Liver (tissue), 9 donors: ENCODE data around the gene CAPN2. TPM values are rescaled to one million over a fixed set of nuclear protein-coding genes. Genes with fewer than 3 reads are reported as not detected.

ENCODE experiments used
- DNase-seq: peaks from one replicate; pipeline ENCODE4 v3.0.0-alpha.2; 2017; ENCODE audit warnings: low spot score
- H3K27ac ChIP-seq, 2 donors: one replicate each; pipeline ENCODE4 v1.7.0; 2013; ENCODE audit warnings: inconsistent platforms in 2 of 2, low read length in 2 of 2, control low read depth in 1 of 2, low read depth in 1 of 2, mild to moderate bottlenecking in 1 of 2
- H3K27me3 ChIP-seq, 4 donors: one replicate each; pipeline versions ENCODE4 v1.6.1 to v1.7.0; 2013; ENCODE audit warnings: low read length in 3 of 4, inconsistent platforms in 1 of 4, mild to moderate bottlenecking in 1 of 4, moderate library complexity in 1 of 4; ENCODE audit not compliant: control insufficient read depth in 4 of 4, insufficient read depth in 4 of 4
- H3K36me3 ChIP-seq, 4 donors: one replicate each; pipeline versions ENCODE4 v1.6.1 to v1.7.0; 2013; ENCODE audit warnings: low read length in 3 of 4, mild to moderate bottlenecking in 3 of 4, low read depth in 1 of 4, moderate library complexity in 1 of 4; ENCODE audit not compliant: control insufficient read depth in 4 of 4, insufficient read depth in 3 of 4
- H3K4me1 ChIP-seq, 4 donors: one replicate each; pipeline versions ENCODE4 v1.6.1 to v1.7.0; 2013; ENCODE audit warnings: low read length in 3 of 4, mild to moderate bottlenecking in 3 of 4, moderate library complexity in 1 of 4; ENCODE audit not compliant: control insufficient read depth in 4 of 4, insufficient read depth in 4 of 4
- H3K4me3 ChIP-seq, 3 donors: one replicate each; pipeline versions ENCODE4 v1.6.1 to v1.7.0; 2013; ENCODE audit warnings: low read length in 3 of 3, control low read depth in 1 of 3, low read depth in 1 of 3, mild to moderate bottlenecking in 1 of 3
- H3K9ac ChIP-seq, 2 donors: one replicate each; pipeline ENCODE4 v1.7.0; 2013; ENCODE audit warnings: low read length in 2 of 2, mild to moderate bottlenecking in 2 of 2, moderate library complexity in 2 of 2, control low read depth in 1 of 2, low read depth in 1 of 2
- H3K9me3 ChIP-seq, 4 donors: one replicate each; pipeline versions ENCODE4 v1.6.1 to v1.7.0; 2013; ENCODE audit warnings: low read length in 3 of 4; ENCODE audit not compliant: control insufficient read depth in 4 of 4
- ATF3 ChIP-seq: IDR thresholded peaks from 2 replicates; pipeline ENCODE4 v1.6.1; 2016; ENCODE audit warnings: antibody characterized with exemption
- EGR1 ChIP-seq, 2 donors: IDR thresholded peaks; 2 replicates each; pipeline ENCODE4 v1.6.1; 2016 to 2018; ENCODE audit warnings: antibody characterized with exemption in 2 of 2, low read depth in 2 of 2
- FOXA1 ChIP-seq: IDR thresholded peaks from 2 replicates; pipeline ENCODE4 v1.6.1; 2016; ENCODE audit warnings: antibody characterized with exemption
- FOXA2 ChIP-seq: IDR thresholded peaks from 2 replicates; pipeline ENCODE4 v1.6.1; 2016; ENCODE audit warnings: antibody characterized with exemption
- GABPA ChIP-seq, 2 donors: IDR thresholded peaks in 1 of 2; conservative IDR thresholded peaks in 1 of 2; 2 replicates each; pipeline ENCODE4 v1.6.1; 2016; ENCODE audit warnings: antibody characterized with exemption in 2 of 2, mild to moderate bottlenecking in 1 of 2, moderate library complexity in 1 of 2
- HNF4A ChIP-seq, 2 donors: conservative IDR thresholded peaks; 2 replicates each; pipeline ENCODE4 v1.6.1; 2016; ENCODE audit warnings: antibody characterized with exemption in 2 of 2, mild to moderate bottlenecking in 2 of 2
- JUND ChIP-seq, 2 donors: IDR thresholded peaks; 2 replicates each; pipeline ENCODE4 v1.6.1; 2016; ENCODE audit warnings: antibody characterized with exemption in 2 of 2
- NR2F2 ChIP-seq: IDR thresholded peaks from 2 replicates; pipeline ENCODE4 v1.6.1; 2016; ENCODE audit warnings: antibody characterized with exemption
- RAD21 ChIP-seq, 2 donors: IDR thresholded peaks; 2 replicates each; pipeline ENCODE4 v1.6.1; 2016; ENCODE audit warnings: antibody characterized with exemption in 2 of 2, mild to moderate bottlenecking in 2 of 2
- REST ChIP-seq: IDR thresholded peaks from 2 replicates; pipeline ENCODE4 v1.6.1; 2016; ENCODE audit warnings: antibody characterized with exemption, mild to moderate bottlenecking
- SP1 ChIP-seq: IDR thresholded peaks from 2 replicates; pipeline ENCODE4 v1.6.1; 2018; ENCODE audit warnings: antibody characterized with exemption, mild to moderate bottlenecking
- TAF1 ChIP-seq: conservative IDR thresholded peaks from 2 replicates; pipeline ENCODE4 v1.6.1; 2016; ENCODE audit warnings: antibody characterized with exemption, mild to moderate bottlenecking
- YY1 ChIP-seq: IDR thresholded peaks from 2 replicates; pipeline ENCODE4 v1.6.1; 2016; ENCODE audit warnings: antibody characterized with exemption, mild to moderate bottlenecking
- ZBTB33 ChIP-seq: IDR thresholded peaks from 2 replicates; pipeline ENCODE4 v1.6.1; 2016; ENCODE audit warnings: antibody characterized with exemption
- WGBS: extraction: QIAGEN DNeasy Blood & Tissue Kit; methylation state at CpG from one replicate; pipeline ENCODE4 v1.1.7; 2013; 5-methylcytosine and 5-hydroxymethylcytosine counted together
- polyA plus RNA-seq, 2 donors: library from polyadenylated mRNA; stranded (reverse) in 1 of 2; unstranded in 1 of 2; fragments of 200-250 nt in 1 of 2; fragments of >200 nt in 1 of 2; fragmentation: Nextera tagmentation in 1 of 2; extraction: Ambion mirVana in 1 of 2; gene quantifications; one replicate each; pipeline versions ENCODE4 v1.2.1 to v1.2.3, GENCODE V29; 2013 to 2015
- total RNA-seq, 2 donors: library from RNA; depleted of rRNA; stranded (reverse); fragments of >200 nt; gene quantifications; one replicate each; pipeline ENCODE4 v1.2.3, GENCODE V29; 2014
- TF ChIP-seq, protein P1 (sequence below): IDR thresholded peaks from 2 replicates; pipeline ENCODE4 v1.6.1; 2016; ENCODE audit warnings: antibody characterized with exemption
- TF ChIP-seq, protein P2 (sequence below): fragments of 150-350 bp; IDR thresholded peaks from 2 replicates; pipeline ENCODE4 v1.5.1; 2017; ENCODE audit warnings: improper control_type of control experiment, low read depth, low read length; ENCODE audit not compliant: missing input control
- donor health status: healthy.
- donor health status: healthy.
- donor health status: healthy.
- donor health status: healthy.
- donor health status: healthy.

Gene CAPN2
- total and polyA plus RNA-seq, 4 donors = 11.2 to 20.7 (median 15.5) TPM

- Histone ChIP-seq H3K27ac (no peak overlapping the region), H3K4me3 (no peak overlapping the region), H3K9me3 (peaks cover 0 to 1% (median 0%) of the 10 kb centered on the region in 4 donors), H3K9ac (no peak overlapping the region), H3K27me3 (no peaks in the 10 kb centered on the region), H3K36me3 (no peaks in the 10 kb centered on the region), H3K4me1 (no peaks in the 10 kb centered on the region)
- 96% methylated on average over 2 of the region's 2 CpGs for WGBS
- TF ChIP-seq HNF4A (conservative IDR thresholded peaks at IDR 0.05) (no peak), SP1 (no peak), NR2F2 (no peak), EGR1 (IDR thresholded peaks at IDR 0.05; ENCODE audit: low read depth in 2 of 2) (no peak), FOXA2 (no peak), REST (no peak), FOXA1 (no peak), YY1 (no peak), GABPA (IDR thresholded peaks at IDR 0.05 in 1 of 2, conservative IDR thresholded peaks at IDR 0.05 in 1 of 2) (no peak), TAF1 (no peak), JUND (IDR thresholded peaks at IDR 0.05) (no peak), ATF3 (no peak), RAD21 (IDR thresholded peaks at IDR 0.05) (no peak)
- TF ChIP-seq, protein P1, sequence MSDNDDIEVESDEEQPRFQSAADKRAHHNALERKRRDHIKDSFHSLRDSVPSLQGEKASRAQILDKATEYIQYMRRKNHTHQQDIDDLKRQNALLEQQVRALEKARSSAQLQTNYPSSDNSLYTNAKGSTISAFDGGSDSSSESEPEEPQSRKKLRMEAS = no peak
- TF ChIP-seq, protein P2, sequence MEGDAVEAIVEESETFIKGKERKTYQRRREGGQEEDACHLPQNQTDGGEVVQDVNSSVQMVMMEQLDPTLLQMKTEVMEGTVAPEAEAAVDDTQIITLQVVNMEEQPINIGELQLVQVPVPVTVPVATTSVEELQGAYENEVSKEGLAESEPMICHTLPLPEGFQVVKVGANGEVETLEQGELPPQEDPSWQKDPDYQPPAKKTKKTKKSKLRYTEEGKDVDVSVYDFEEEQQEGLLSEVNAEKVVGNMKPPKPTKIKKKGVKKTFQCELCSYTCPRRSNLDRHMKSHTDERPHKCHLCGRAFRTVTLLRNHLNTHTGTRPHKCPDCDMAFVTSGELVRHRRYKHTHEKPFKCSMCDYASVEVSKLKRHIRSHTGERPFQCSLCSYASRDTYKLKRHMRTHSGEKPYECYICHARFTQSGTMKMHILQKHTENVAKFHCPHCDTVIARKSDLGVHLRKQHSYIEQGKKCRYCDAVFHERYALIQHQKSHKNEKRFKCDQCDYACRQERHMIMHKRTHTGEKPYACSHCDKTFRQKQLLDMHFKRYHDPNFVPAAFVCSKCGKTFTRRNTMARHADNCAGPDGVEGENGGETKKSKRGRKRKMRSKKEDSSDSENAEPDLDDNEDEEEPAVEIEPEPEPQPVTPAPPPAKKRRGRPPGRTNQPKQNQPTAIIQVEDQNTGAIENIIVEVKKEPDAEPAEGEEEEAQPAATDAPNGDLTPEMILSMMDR = no peak
- no peak for DNase-seq
These were observed 32.2 kb upstream of the CAPN2 start for GRCh38 chr1:223680188-223680587.

GRCh38 chr1:223682502-223682901, 29.8 kb upstream of the CAPN2 start:
- Histone ChIP-seq H3K36me3 (no peaks in the 10 kb centered on the region), H3K27ac (no peak overlapping the region), H3K27me3 (no peaks in the 10 kb centered on the region), H3K9ac (no peak overlapping the region), H3K4me1 (no peaks in the 10 kb centered on the region), H3K4me3 (no peak overlapping the region), H3K9me3 (no peaks in the 10 kb centered on the region)
- WGBS = 91% methylated on average over 3 of the region's 3 CpGs
- DNase-seq = no peak
- TF ChIP-seq SP1 (no peak), FOXA2 (no peak), REST (no peak), ZBTB33 (no peak), FOXA1 (no peak), RAD21 (IDR thresholded peaks at IDR 0.05) (no peak), HNF4A (conservative IDR thresholded peaks at IDR 0.05) (no peak), JUND (IDR thresholded peaks at IDR 0.05) (no peak)
